HepG2 (cell line): Measurements from ENCODE around the gene TFB1M. TPM values are rescaled to one million over a fixed set of nuclear protein-coding genes. Genes with fewer than 3 reads are reported as not detected.
A peak's percentile ranks its signal among the peaks of the same experiment; 100 is the strongest.

ENCODE experiments used
- CCDC6 ChIP-seq: sonication (generic); formaldehyde crosslinking; IDR thresholded peaks from 2 replicates; pipeline ENCODE4 v1.8.1; 2022; ENCODE audit warnings: mild to moderate bottlenecking, missing genetic modification reagents, moderate library complexity
- DMAP1 ChIP-seq: IDR thresholded peaks from 2 replicates; pipeline ENCODE4 v1.6.1; 2016
- DNMT3B ChIP-seq: conservative IDR thresholded peaks from 2 replicates; pipeline ENCODE4 v1.6.1; 2016; ENCODE audit warnings: missing biosample characterization, control low read depth
- ETV6 ChIP-seq: sonication (generic); formaldehyde crosslinking; conservative IDR thresholded peaks from 2 replicates; pipeline ENCODE4 v1.4.0; 2020; ENCODE audit warnings: missing genetic modification reagents
- FOXO4 ChIP-seq: sonication (generic); formaldehyde crosslinking; conservative IDR thresholded peaks from 2 replicates; pipeline ENCODE4 v1.8.1; 2023; ENCODE audit warnings: missing genetic modification reagents
- GATA4 ChIP-seq: sonication (generic); IDR thresholded peaks from 2 replicates; pipeline ENCODE4 v1.6.1; 2016; ENCODE audit warnings: antibody characterized with exemption, low read depth, borderline replicate concordance
- ISL2 ChIP-seq: sonication (generic); formaldehyde crosslinking; IDR thresholded peaks from 2 replicates; pipeline ENCODE4 v1.5.0; 2020; ENCODE audit warnings: missing genetic modification reagents
- JUN ChIP-seq: sonication (generic); formaldehyde crosslinking; IDR thresholded peaks from 2 replicates; pipeline ENCODE4 v1.4.0; 2020; ENCODE audit warnings: mild to moderate bottlenecking, missing genetic modification reagents
- KAT8 ChIP-seq: IDR thresholded peaks from 2 replicates; pipeline ENCODE4 v1.6.1; 2016; ENCODE audit warnings: missing genetic modification reagents, missing compliant biosample characterization
- KDM2A ChIP-seq: sonication (generic); formaldehyde crosslinking; IDR thresholded peaks from 2 replicates; pipeline ENCODE4 v1.4.0; 2020; ENCODE audit warnings: low read depth, missing genetic modification reagents, borderline replicate concordance
- MBNL3 ChIP-seq: fragments of 250-450 bp; sonication (Bioruptor Pico); conservative IDR thresholded peaks from 2 replicates; pipeline ENCODE4 v1.8.0; 2022; ENCODE audit warnings: mild to moderate bottlenecking, inconsistent platforms
- MLLT10 ChIP-seq: sonication (generic); formaldehyde crosslinking; IDR thresholded peaks from 2 replicates; pipeline ENCODE4 v1.4.0; 2020; ENCODE audit warnings: missing genetic modification reagents
- NFKB2 ChIP-seq: sonication (generic); formaldehyde crosslinking; IDR thresholded peaks from 2 replicates; pipeline ENCODE4 v1.4.0; 2020; ENCODE audit warnings: missing genetic modification reagents, borderline replicate concordance
- NFRKB ChIP-seq: fragments of 450-650 bp; IDR thresholded peaks from 2 replicates; pipeline ENCODE4 v1.6.1; 2017
- NR1H2 ChIP-seq: sonication (generic); formaldehyde crosslinking; IDR thresholded peaks from 2 replicates; pipeline ENCODE4 v1.8.1; 2022; ENCODE audit warnings: low read depth, missing genetic modification reagents, borderline replicate concordance
- NR2C2 ChIP-seq: sonication (generic); formaldehyde crosslinking; IDR thresholded peaks from 2 replicates; pipeline ENCODE4 v1.4.0; 2020; ENCODE audit warnings: missing genetic modification reagents, mild to moderate bottlenecking, moderate library complexity, borderline replicate concordance
- NR2F1 ChIP-seq, 2 experiments: fragments of 450-650 bp in 1 of 2; formaldehyde crosslinking in 1 of 2; IDR thresholded peaks; 2 replicates each; pipeline versions ENCODE4 v1.5.0 to v1.6.1; 2016 to 2020; ENCODE audit warnings: mild to moderate bottlenecking in 1 of 2, missing compliant biosample characterization in 1 of 2, missing genetic modification reagents in 1 of 2, moderate library complexity in 1 of 2
- PITX1 ChIP-seq: sonication (generic); formaldehyde crosslinking; IDR thresholded peaks from 2 replicates; pipeline ENCODE4 v1.5.1; 2020; ENCODE audit warnings: mild to moderate bottlenecking, missing genetic modification reagents
- PREB ChIP-seq: sonication (generic); formaldehyde crosslinking; IDR thresholded peaks from 2 replicates; pipeline ENCODE4 v1.4.0; 2020; ENCODE audit warnings: missing genetic modification reagents
- SALL1 ChIP-seq: sonication (generic); formaldehyde crosslinking; IDR thresholded peaks from 2 replicates; pipeline ENCODE4 v1.8.0; 2022; ENCODE audit warnings: mild to moderate bottlenecking, missing genetic modification reagents
- SNAPC2 ChIP-seq: sonication (generic); formaldehyde crosslinking; IDR thresholded peaks from 2 replicates; pipeline ENCODE4 v1.8.1; 2022; ENCODE audit warnings: mild to moderate bottlenecking, missing genetic modification reagents
- SNAPC5 ChIP-seq: sonication (generic); formaldehyde crosslinking; IDR thresholded peaks from 2 replicates; pipeline ENCODE4 v1.8.1; 2023; ENCODE audit warnings: mild to moderate bottlenecking, missing genetic modification reagents, borderline replicate concordance
- TP53 ChIP-seq: sonication (generic); formaldehyde crosslinking; conservative IDR thresholded peaks from 2 replicates; pipeline ENCODE4 v1.4.0; 2020; ENCODE audit warnings: missing genetic modification reagents
- ZFYVE20 ChIP-seq: sonication (generic); formaldehyde crosslinking; IDR thresholded peaks from 2 replicates; pipeline ENCODE4 v1.8.0; 2023; ENCODE audit warnings: low read depth, mild to moderate bottlenecking, moderate library complexity, missing genetic modification reagents, borderline replicate concordance
- ZNF260 ChIP-seq: sonication (generic); formaldehyde crosslinking; IDR thresholded peaks from 2 replicates; pipeline ENCODE4 v1.4.0; 2020; ENCODE audit warnings: missing genetic modification reagents, low read depth, mild to moderate bottlenecking, borderline replicate concordance
- ZNF639 ChIP-seq: conservative IDR thresholded peaks from 2 replicates; pipeline ENCODE4 v1.6.1; 2018; ENCODE audit warnings: missing genetic modification reagents
- ZNF670 ChIP-seq: sonication (generic); formaldehyde crosslinking; IDR thresholded peaks from 2 replicates; pipeline ENCODE4 v1.8.0; 2022; ENCODE audit warnings: mild to moderate bottlenecking, missing genetic modification reagents, borderline replicate concordance
- ZNF790 ChIP-seq: sonication (generic); formaldehyde crosslinking; IDR thresholded peaks from 2 replicates; pipeline ENCODE4 v1.8.0; 2022; ENCODE audit warnings: missing genetic modification reagents, mild to moderate bottlenecking, borderline replicate concordance
- polyA plus RNA-seq, 8 experiments: library from polyadenylated mRNA; depleted of rRNA in 3 of 8; stranded (reverse) in 7 of 8; unstranded in 1 of 8; fragments of >200 nt; fragmentation: Illumina TruSeq in 4 of 8; extraction: Trizol in 4 of 8; gene quantifications; 2 replicates each; pipeline versions ENCODE4 v1.2.1 to v1.2.3, GENCODE V29; 2011 to 2016; ENCODE audit warnings: low read depth in 4 of 8, missing spikeins in 1 of 8, mixed read lengths in 1 of 8; ENCODE audit not compliant: insufficient read depth in 1 of 8
- total RNA-seq, 5 experiments: library from RNA; depleted of rRNA; stranded (reverse); fragments of >200 nt; fragmentation: Illumina TruSeq; extraction: Trizol; gene quantifications; 2 replicates each; pipeline ENCODE4 v1.2.3, GENCODE V29; 2016; ENCODE audit warnings: low read depth in 1 of 5

The TFB1M gene
- total and polyA plus RNA-seq, 2 of the 13 experiments (the other 11 are each of a cell fraction or from before 2014, with no cell fraction given), result 91.4 to 122 TPM

- 0 out of 2 replicates have a peak, but pooled peaks have one; percentile 65 for TF ChIP-seq FOXO4 (CRISPR knock-in tag)
- no peak for TF ChIP-seq ZFYVE20 (CRISPR knock-in tag)
- no peak for TF ChIP-seq ZNF260 (CRISPR knock-in tag)
- no peak for TF ChIP-seq PREB (CRISPR knock-in tag)
- TF ChIP-seq ETV6 (CRISPR knock-in tag), result 0 out of 2 replicates have a peak, but pooled peaks have one; percentile 50
- TF ChIP-seq ZNF790, result no peak
- peak; percentile 22; the same call in 1 of the 2 replicates for TF ChIP-seq KAT8
- TF ChIP-seq GATA4, result no peak
- peak; percentile 66 for TF ChIP-seq DMAP1
- no peak for TF ChIP-seq NFRKB
- 0 out of 2 replicates have a peak, but pooled peaks have one; percentile 37 for TF ChIP-seq SNAPC5 (CRISPR knock-in tag)
- no peak; the same call in 1 of the 2 replicates for TF ChIP-seq CCDC6
- TF ChIP-seq ISL2 (CRISPR knock-in tag), result peak; percentile 49; the same call in 1 of the 2 replicates
- peak; percentile 92 for TF ChIP-seq SNAPC2
- TF ChIP-seq TP53 (CRISPR knock-in tag), result no peak; the same call in 1 of the 2 replicates
- 0 out of 2 replicates have a peak, but pooled peaks have one; percentile 57 for TF ChIP-seq JUN
- no peak for TF ChIP-seq NR2C2 (CRISPR knock-in tag)
- no peak; a peak in 1 of 4 replicates for TF ChIP-seq NR2F1 (CRISPR knock-in tag; IDR thresholded peaks at IDR 0.05)
- TF ChIP-seq ZNF639 (CRISPR knock-in tag), result peak; percentile 48; the same call in 1 of the 2 replicates
- no peak; the same call in 1 of the 2 replicates for TF ChIP-seq KDM2A (CRISPR knock-in tag)
- TF ChIP-seq NR1H2 (CRISPR knock-in tag), result no peak; the same call in 1 of the 2 replicates
- TF ChIP-seq MLLT10 (CRISPR knock-in tag), result no peak
- TF ChIP-seq MBNL3, result no peak
- TF ChIP-seq SALL1 (CRISPR knock-in tag), result peak; percentile 80
- TF ChIP-seq PITX1 (CRISPR knock-in tag), result no peak
- no peak; the same call in 1 of the 2 replicates for TF ChIP-seq ZNF670 (CRISPR knock-in tag)
- peak; percentile 77; the same call in 1 of the 2 replicates for TF ChIP-seq DNMT3B
- no peak; the same call in 1 of the 2 replicates for TF ChIP-seq NFKB2
Measured at GRCh38 chr6:155314773-155315515, 660 bp upstream of the TFB1M start (continued).
